Measurements from ENCODE around the gene NEU2. TPM values are rescaled to one million over a fixed set of nuclear protein-coding genes. Genes with fewer than 3 reads are reported as not detected.

Gene NEU2
- total RNA-seq, 4 donors from 2014 or later, result not detected

GRCh38 chr2:233005096-233005495 lies 27.4 kb upstream of the NEU2 start:
- in situ Hi-C loops (cut with MboI; ENCODE audit: low sequenced_read_pairs in 4 of 4), result no loop called here
- ATAC-seq (no peak), DNase-seq (no peak)

GRCh38 chr2:233006648-233007047 lies 25.8 kb upstream of the NEU2 start:
- DNase-seq (no peak), ATAC-seq (no peak)
- no peaks in the 10 kb centered on the region for H3K36me3 ChIP-seq
- H3K27ac ChIP-seq, result no peak overlapping the region
- in situ Hi-C loops (cut with MboI; ENCODE audit: low sequenced_read_pairs in 4 of 4) (no loop called here), intact Hi-C loops (cut with DNase I; ENCODE audit: low total_unique reads) (no loop called here)
- H3K27me3 ChIP-seq, result no peaks in the 10 kb centered on the region
- H3K4me1 ChIP-seq, result no peaks in the 10 kb centered on the region
- H3K4me3 ChIP-seq, result no peak overlapping the region
- no peaks in the 10 kb centered on the region for H3K9me3 ChIP-seq
- no peak for TF ChIP-seq CTCF (IDR thresholded peaks at IDR 0.05 in 4 of 5, conservative IDR thresholded peaks at IDR 0.05 in 1 of 5)
- TF ChIP-seq POLR2A (IDR thresholded peaks at IDR 0.05), result no peak

More at GRCh38 chr2:233005096-233005495, 27.4 kb upstream of the NEU2 start:
- Histone ChIP-seq H3K27ac (no peak overlapping the region), H3K4me1 (no peaks in the 10 kb centered on the region), H3K4me3 (no peak overlapping the region), H3K36me3 (no peaks in the 10 kb centered on the region), H3K27me3 (no peaks in the 10 kb centered on the region), H3K9me3 (no peaks in the 10 kb centered on the region)
- intact Hi-C loops (cut with DNase I; ENCODE audit: low total_unique reads), result no loop called here
- no peak for TF ChIP-seq CTCF (IDR thresholded peaks at IDR 0.05 in 4 of 5, conservative IDR thresholded peaks at IDR 0.05 in 1 of 5)

GRCh38 chr2:233007270-233007669 lies 25.2 kb upstream of the NEU2 start:
- Histone ChIP-seq H3K27ac (no peak overlapping the region), H3K4me3 (no peak overlapping the region), H3K4me1 (no peaks in the 10 kb centered on the region), H3K36me3 (no peaks in the 10 kb centered on the region), H3K9me3 (no peaks in the 10 kb centered on the region), H3K27me3 (no peaks in the 10 kb centered on the region)
- TF ChIP-seq POLR2A (IDR thresholded peaks at IDR 0.05) (no peak), CTCF (IDR thresholded peaks at IDR 0.05 in 4 of 5, conservative IDR thresholded peaks at IDR 0.05 in 1 of 5) (no peak)
- DNase-seq (no peak), ATAC-seq (no peak)
- intact Hi-C loops (cut with DNase I; ENCODE audit: low total_unique reads), result no loop called here
- in situ Hi-C loops (cut with MboI; ENCODE audit: low sequenced_read_pairs in 4 of 4), result no loop called here

GRCh38 chr2:233007739-233008138 lies 24.7 kb upstream of the NEU2 start:
- in situ Hi-C loops (cut with MboI; ENCODE audit: low sequenced_read_pairs in 4 of 4) (no loop called here), intact Hi-C loops (cut with DNase I; ENCODE audit: low total_unique reads) (no loop called here)
- DNase-seq (no peak), ATAC-seq (no peak)
- Histone ChIP-seq H3K4me1 (no peaks in the 10 kb centered on the region), H3K9me3 (no peaks in the 10 kb centered on the region), H3K36me3 (no peaks in the 10 kb centered on the region), H3K4me3 (no peak overlapping the region), H3K27me3 (no peaks in the 10 kb centered on the region), H3K27ac (no peak overlapping the region)
- no peak for TF ChIP-seq POLR2A (IDR thresholded peaks at IDR 0.05)
- TF ChIP-seq CTCF (IDR thresholded peaks at IDR 0.05 in 4 of 5, conservative IDR thresholded peaks at IDR 0.05 in 1 of 5), result no peak

GRCh38 chr2:233009661-233010060 lies 22.8 kb upstream of the NEU2 start:
- H3K27ac ChIP-seq, result no peak overlapping the region
- ATAC-seq, result no peak
- in situ Hi-C loops (cut with MboI; ENCODE audit: low sequenced_read_pairs in 4 of 4), result no loop called here
- no peaks in the 10 kb centered on the region for H3K9me3 ChIP-seq
- intact Hi-C loops (cut with DNase I; ENCODE audit: low total_unique reads), result no loop called here
- no peaks in the 10 kb centered on the region for H3K4me1 ChIP-seq
- no peaks in the 10 kb centered on the region for H3K36me3 ChIP-seq
- no peak for DNase-seq
- no peak overlapping the region for H3K4me3 ChIP-seq
- TF ChIP-seq CTCF (IDR thresholded peaks at IDR 0.05 in 4 of 5, conservative IDR thresholded peaks at IDR 0.05 in 1 of 5), result no peak
- no peaks in the 10 kb centered on the region for H3K27me3 ChIP-seq
